AG04450 (cell line): ENCODE measurements around the gene LAMTOR1. TPM values are rescaled to one million over a fixed set of nuclear protein-coding genes. Genes with fewer than 3 reads are reported as not detected.
"Not testable (repeated sequence)": the region's sequence is repeated elsewhere in the genome, so short reads cannot be mapped to it uniquely, and the experiment has no call there.

Experiments used
- CTCF ChIA-PET: fragments of 300-600, 350-600 bp; formaldehyde crosslinking; extraction: SDS; loops from one replicate; lab custom pipeline; 2022; ENCODE audit warnings: antibody characterized with exemption, inconsistent platforms; lab: Charles Lee
- POLR2A ChIA-PET: fragments of 350-600 bp; formaldehyde crosslinking; extraction: SDS; loops from one replicate; lab custom pipeline; 2021; ENCODE audit warnings: antibody characterized with exemption, inconsistent platforms; lab: Yijun Ruan, JAX
- DNase-seq: peaks from one replicate; pipeline ENCODE4 v3.0.0-alpha.2; 2011; ENCODE audit warnings: low read depth, low spot score
- H3K27ac ChIP-seq: one replicate; pipeline ENCODE4 v1.5.1; 2012; ENCODE audit warnings: low read depth, low read length, control low read depth
- H3K27me3 ChIP-seq: one replicate; pipeline ENCODE4 v1.6.0; 2012; ENCODE audit warnings: low read length; ENCODE audit not compliant: control insufficient read depth, insufficient read depth
- H3K4me3 ChIP-seq: 2 replicates; pipeline ENCODE4 v1.5.1; 2011; ENCODE audit warnings: mild to moderate bottlenecking, low read depth, low read length, control low read depth
- H3K9me3 ChIP-seq: 2 replicates; pipeline ENCODE4 v1.5.1; 2012; ENCODE audit warnings: low read length; ENCODE audit not compliant: control insufficient read depth, insufficient read depth
- polyA plus RNA-seq: library from polyadenylated mRNA; depleted of rRNA; stranded (reverse); fragments of >200 nt; gene quantifications from 2 replicates; pipeline ENCODE4 v1.2.3, GENCODE V29; 2011
- TF ChIP-seq, protein P1 (sequence below): IDR thresholded peaks from 2 replicates; pipeline ENCODE4 v1.5.1; 2011; ENCODE audit warnings: low read depth, low read length, control low read depth, inconsistent platforms

LAMTOR1 gene
- polyA plus RNA-seq, 1 experiment = 89.1 TPM

DNA sequence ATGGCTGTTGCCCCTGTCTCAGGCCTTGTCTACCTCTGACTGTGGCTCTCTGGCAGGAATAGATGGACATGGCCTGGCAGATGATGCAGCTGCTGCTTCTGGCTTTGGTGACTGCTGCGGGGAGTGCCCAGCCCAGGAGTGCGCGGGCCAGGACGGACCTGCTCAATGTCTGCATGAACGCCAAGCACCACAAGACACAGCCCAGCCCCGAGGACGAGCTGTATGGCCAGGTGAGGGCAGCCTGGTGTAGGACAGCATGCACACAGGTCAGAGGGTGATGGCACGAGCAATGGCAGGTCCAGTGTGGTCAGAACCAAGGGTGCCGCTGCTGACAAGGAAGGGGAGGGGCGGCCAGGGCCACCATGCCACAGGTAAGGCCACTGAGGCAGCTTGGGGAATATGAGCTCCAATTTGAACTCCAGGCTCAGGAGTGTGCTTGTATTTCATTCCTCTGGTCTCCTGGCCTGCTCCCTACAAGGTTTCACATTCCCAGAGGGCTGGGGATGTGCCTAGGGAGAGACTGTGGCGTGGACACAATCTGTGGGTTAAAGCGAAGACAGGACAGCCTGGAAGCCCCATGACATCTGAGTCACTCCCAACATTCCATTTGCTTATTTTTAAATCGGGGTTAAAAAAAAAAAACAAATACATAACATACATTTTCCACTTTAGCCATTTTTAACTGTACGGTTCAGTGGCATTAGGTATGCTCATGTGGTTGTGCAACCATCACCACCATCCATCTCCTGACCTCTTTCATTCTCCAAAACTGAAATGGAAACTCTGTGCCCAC, 33.0 kb upstream of the LAMTOR1 start:
- DNase-seq = no peak
- TF ChIP-seq, protein P1, sequence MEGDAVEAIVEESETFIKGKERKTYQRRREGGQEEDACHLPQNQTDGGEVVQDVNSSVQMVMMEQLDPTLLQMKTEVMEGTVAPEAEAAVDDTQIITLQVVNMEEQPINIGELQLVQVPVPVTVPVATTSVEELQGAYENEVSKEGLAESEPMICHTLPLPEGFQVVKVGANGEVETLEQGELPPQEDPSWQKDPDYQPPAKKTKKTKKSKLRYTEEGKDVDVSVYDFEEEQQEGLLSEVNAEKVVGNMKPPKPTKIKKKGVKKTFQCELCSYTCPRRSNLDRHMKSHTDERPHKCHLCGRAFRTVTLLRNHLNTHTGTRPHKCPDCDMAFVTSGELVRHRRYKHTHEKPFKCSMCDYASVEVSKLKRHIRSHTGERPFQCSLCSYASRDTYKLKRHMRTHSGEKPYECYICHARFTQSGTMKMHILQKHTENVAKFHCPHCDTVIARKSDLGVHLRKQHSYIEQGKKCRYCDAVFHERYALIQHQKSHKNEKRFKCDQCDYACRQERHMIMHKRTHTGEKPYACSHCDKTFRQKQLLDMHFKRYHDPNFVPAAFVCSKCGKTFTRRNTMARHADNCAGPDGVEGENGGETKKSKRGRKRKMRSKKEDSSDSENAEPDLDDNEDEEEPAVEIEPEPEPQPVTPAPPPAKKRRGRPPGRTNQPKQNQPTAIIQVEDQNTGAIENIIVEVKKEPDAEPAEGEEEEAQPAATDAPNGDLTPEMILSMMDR = no peak
- peak overlapping the region; percentile 47 for H3K27ac ChIP-seq
- CTCF ChIA-PET = interaction anchor here (0.5 to 1.6 kb wide), 2 partner anchors 45 to 138 kb away, joined by 3 to 4 read pairs; no protein-coding TSS in a partner anchor
- POLR2A ChIA-PET = interaction anchor here (0.6 kb wide), 1 partner anchor 9 kb away, joined by 3 read pairs; no protein-coding TSS in a partner anchor
- peaks cover 9% of the 10 kb centered on the region for H3K9me3 ChIP-seq
- peaks cover 3% of the 10 kb centered on the region for H3K27me3 ChIP-seq
- H3K4me3 ChIP-seq = no peak overlapping the region

- POLR2A ChIA-PET, H3K4me3 ChIP-seq, DNase-seq, H3K9me3 ChIP-seq, H3K27me3 ChIP-seq: not testable (repeated sequence)
- H3K27ac ChIP-seq = peak within 1 kb of the TSS; percentile 47
- CTCF ChIA-PET = interaction anchor here (0.5 to 0.7 kb wide), 2 partner anchors 8 to 137 kb away, joined by 3 read pairs; no protein-coding TSS in a partner anchor
Measured at GRCh38 chr11:72135473-72135872, 32.4 kb upstream of the LAMTOR1 start, which contains the start of gene FOLR3. TSS of gene FOLR3 (plus strand) at chr11:72135725. CDS start at chr11:72135953, 228 bp downstream.

DNA sequence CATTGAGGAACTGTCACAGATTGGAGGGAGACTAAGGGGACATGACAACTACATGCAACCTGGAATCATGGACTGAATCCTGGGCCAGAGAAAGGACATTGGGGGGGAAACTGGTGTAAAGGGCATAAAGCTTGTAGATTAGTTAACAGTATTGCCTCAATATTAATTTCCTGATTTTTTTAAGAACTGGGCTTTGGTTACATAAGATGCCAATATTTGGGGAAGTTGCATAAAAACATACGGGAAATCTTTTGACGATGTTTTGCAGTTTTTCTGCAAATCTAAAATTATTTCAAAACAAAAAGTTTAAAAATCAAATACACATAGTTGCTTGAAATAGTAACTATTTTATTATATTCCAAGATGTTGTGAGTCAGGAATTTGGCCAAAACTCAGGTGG, 29.5 kb upstream of the LAMTOR1 start:
- H3K27ac ChIP-seq = no peak overlapping the region
- ChIA-PET POLR2A (no interaction called here), CTCF (interaction anchor here (1.0 kb wide), 1 partner anchor 18 kb away, joined by 3 read pairs; no protein-coding TSS in a partner anchor)
- peaks cover 17% of the 10 kb centered on the region for H3K9me3 ChIP-seq
- DNase-seq = no peak
- H3K4me3 ChIP-seq = no peak overlapping the region
- TF ChIP-seq, protein P1 = no peak
- peaks cover 3% of the 10 kb centered on the region for H3K27me3 ChIP-seq

- Histone ChIP-seq H3K4me3 (no peak overlapping the region), H3K27ac (no peak overlapping the region), H3K27me3 (peaks cover 3% of the 10 kb centered on the region), H3K9me3 (peaks cover 8% of the 10 kb centered on the region)
- TF ChIP-seq, protein P1 = no peak
- DNase-seq = no peak
- CTCF ChIA-PET = interaction anchor here (1.1 kb wide), 1 partner anchor 14 kb away, joined by 3 read pairs; no protein-coding TSS in a partner anchor
- POLR2A ChIA-PET = no interaction called here
Measured at GRCh38 chr11:72129381-72129780, 26.3 kb upstream of the LAMTOR1 start.

DNA sequence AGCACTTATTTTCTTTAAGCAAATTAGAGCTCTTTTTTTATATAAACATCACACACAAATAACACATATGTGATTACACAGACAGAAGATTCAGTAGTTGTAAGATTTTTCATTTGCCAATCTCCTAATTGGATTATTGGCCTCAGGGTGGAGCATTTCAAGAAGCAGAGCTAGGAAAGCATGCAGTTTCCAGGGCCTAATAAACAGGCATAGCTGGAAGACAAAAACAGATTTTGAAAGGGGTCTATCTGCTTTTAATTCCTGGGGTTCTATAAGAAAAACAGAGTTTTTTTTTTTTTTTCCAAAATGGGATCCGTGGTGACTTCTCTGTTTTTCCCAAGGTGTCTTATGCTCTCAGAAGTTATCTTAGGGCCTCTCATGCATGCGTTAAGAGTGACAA, 24.8 kb upstream of the LAMTOR1 start:
- ChIA-PET CTCF (interaction anchor here (0.9 to 1.1 kb wide), 2 partner anchors 16 to 304 kb away, joined by 3 to 6 read pairs; no protein-coding TSS in a partner anchor), POLR2A (no interaction called here)
- Histone ChIP-seq H3K9me3 (peaks cover 11% of the 10 kb centered on the region), H3K27me3 (peaks cover 1% of the 10 kb centered on the region), H3K4me3 (no peak overlapping the region), H3K27ac (no peak overlapping the region)
- TF ChIP-seq, protein P1 = no peak
- no peak for DNase-seq
